PC-9 (cell line): ENCODE measurements around the gene SLC38A3.

ENCODE experiments used
- EZH2 ChIP-seq: fragments of 200-600 bp; sonication (generic); IDR thresholded peaks from 2 replicates; pipeline ENCODE4 v1.8.0; 2017; ENCODE audit warnings: antibody characterized with exemption, low read depth
- TF ChIP-seq, protein P1 (sequence below): fragments of 200-600 bp; sonication (generic); conservative IDR thresholded peaks from 2 replicates; pipeline ENCODE4 v1.6.1; 2017; ENCODE audit warnings: mixed run types, antibody characterized with exemption, mild to moderate bottlenecking, moderate library complexity

DNA sequence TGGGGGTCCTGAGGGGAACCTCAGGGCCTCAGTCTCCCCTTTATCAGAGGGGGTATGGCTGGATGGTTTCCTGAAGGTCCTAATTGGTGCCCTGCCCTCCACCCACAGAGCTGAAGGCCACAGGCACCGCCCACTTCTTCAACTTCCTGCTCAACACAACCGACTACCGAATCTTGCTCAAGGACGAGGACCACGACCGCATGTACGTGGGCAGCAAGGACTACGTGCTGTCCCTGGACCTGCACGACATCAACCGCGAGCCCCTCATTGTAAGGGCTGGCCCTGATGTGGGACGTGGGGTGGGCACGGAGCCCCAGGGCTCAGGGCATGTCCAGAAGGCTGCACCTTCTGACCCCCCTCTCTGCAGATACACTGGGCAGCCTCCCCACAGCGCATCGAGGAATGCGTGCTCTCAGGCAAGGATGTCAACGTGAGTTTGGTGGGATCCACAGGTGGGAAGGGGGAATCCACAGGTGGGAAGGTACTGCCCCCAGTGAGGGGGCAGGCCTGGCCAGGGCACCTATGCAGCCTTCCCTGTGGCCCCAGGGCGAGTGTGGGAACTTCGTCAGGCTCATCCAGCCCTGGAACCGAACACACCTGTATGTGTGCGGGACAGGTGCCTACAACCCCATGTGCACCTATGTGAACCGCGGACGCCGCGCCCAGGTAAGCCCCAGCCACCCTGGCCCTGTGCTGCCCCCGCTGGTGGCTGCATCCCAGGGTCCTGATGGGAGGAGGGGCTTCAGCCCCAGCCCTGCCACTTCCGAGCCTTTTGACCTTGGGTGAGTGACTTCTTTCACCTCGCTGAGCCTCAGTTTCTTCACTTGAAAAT is 31.2 kb upstream of the SLC38A3 start:
- TF ChIP-seq, protein P1, sequence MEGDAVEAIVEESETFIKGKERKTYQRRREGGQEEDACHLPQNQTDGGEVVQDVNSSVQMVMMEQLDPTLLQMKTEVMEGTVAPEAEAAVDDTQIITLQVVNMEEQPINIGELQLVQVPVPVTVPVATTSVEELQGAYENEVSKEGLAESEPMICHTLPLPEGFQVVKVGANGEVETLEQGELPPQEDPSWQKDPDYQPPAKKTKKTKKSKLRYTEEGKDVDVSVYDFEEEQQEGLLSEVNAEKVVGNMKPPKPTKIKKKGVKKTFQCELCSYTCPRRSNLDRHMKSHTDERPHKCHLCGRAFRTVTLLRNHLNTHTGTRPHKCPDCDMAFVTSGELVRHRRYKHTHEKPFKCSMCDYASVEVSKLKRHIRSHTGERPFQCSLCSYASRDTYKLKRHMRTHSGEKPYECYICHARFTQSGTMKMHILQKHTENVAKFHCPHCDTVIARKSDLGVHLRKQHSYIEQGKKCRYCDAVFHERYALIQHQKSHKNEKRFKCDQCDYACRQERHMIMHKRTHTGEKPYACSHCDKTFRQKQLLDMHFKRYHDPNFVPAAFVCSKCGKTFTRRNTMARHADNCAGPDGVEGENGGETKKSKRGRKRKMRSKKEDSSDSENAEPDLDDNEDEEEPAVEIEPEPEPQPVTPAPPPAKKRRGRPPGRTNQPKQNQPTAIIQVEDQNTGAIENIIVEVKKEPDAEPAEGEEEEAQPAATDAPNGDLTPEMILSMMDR = no peak
- TF ChIP-seq EZH2 = no peak
